Measurements from ENCODE around the gene PPA1. TPM values are rescaled to one million over a fixed set of nuclear protein-coding genes. Genes with fewer than 3 reads are reported as not detected.
A peak's percentile ranks its signal among the peaks of the same experiment; 100 is the strongest.
"Not testable (repeated sequence)": the region's sequence is repeated elsewhere in the genome, so short reads cannot be mapped to it uniquely, and the experiment has no call there.

The PPA1 gene
- total RNA-seq, 1 donor from 2014 or later: 175 TPM

DNA sequence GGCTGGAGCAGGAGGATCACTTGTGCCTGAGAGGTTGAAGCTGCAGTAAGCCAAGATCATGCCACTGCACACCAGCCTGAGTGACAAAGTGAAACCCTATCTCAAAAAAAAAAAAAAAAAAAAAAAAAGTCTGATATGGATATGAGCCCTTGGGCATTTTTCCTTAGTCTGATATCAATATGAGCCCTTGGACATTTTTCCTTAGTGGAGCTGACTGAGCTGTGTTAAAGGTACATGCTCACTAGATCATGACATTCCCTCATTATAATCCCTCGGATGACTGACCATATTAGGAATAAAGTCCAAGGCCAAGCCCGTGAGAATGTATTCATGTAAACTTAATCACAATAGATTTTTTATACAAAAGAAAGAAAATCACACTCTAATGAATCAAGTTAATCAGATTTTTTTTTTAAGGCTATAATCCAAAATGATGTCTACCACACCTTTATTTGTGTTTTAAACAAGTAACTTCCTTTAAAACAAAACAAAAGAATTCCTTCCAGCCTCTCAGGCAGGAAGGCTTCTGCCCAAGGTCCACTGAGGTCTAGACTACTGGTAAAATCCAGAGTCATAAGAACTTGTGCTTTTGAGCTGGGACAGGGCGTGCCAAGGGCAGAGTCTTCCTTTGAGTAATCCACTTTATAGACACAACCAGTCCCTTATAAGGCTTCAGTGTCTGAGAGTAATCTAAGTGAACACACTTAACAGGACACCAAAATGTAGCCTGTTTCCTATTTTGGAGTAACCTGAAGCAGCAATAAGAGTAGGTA lies 5.5 kb downstream of the PPA1 start:
- Histone ChIP-seq H3K4me3 (no peak overlapping the region), H3K27ac (no peak overlapping the region), H3K36me3 (no peaks in the 10 kb centered on the region), H3K27me3 (no peaks in the 10 kb centered on the region), H3K9me3 (no peaks in the 10 kb centered on the region), H3K4me1 (peaks cover 23% of the 10 kb centered on the region)
- ATAC-seq (peak; percentile 52), DNase-seq (no peak)
- TF ChIP-seq, protein P1, sequence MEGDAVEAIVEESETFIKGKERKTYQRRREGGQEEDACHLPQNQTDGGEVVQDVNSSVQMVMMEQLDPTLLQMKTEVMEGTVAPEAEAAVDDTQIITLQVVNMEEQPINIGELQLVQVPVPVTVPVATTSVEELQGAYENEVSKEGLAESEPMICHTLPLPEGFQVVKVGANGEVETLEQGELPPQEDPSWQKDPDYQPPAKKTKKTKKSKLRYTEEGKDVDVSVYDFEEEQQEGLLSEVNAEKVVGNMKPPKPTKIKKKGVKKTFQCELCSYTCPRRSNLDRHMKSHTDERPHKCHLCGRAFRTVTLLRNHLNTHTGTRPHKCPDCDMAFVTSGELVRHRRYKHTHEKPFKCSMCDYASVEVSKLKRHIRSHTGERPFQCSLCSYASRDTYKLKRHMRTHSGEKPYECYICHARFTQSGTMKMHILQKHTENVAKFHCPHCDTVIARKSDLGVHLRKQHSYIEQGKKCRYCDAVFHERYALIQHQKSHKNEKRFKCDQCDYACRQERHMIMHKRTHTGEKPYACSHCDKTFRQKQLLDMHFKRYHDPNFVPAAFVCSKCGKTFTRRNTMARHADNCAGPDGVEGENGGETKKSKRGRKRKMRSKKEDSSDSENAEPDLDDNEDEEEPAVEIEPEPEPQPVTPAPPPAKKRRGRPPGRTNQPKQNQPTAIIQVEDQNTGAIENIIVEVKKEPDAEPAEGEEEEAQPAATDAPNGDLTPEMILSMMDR (IDR thresholded peaks at IDR 0.05): no peak
- intact Hi-C loops (cut with DNase I): loop anchor here (5.0 kb wide), 1 partner anchor 135 kb away; no protein-coding TSS in a partner anchor

DNA sequence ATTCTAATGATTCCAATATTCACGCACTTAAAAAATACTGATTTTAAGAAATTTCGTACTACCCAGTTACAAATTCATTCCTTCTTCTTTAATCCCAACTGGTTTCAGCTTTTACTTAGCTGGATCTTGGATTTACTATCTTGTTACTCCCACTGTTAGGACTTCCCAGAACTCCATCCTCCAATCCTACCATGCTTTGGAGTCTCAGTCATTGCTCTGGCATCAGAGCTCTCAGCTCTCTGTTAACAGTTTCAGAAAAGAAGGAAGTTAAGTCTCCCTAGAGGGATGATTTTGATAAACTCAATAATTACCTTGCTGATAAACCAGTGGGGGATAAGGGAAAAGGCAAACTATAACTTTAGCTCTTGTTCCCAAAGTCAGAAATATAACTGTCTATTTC lies 9.5 kb downstream of the PPA1 start:
- Histone ChIP-seq H3K27ac (no peak overlapping the region), H3K27me3 (no peaks in the 10 kb centered on the region), H3K9me3 (no peaks in the 10 kb centered on the region), H3K4me3 (no peak overlapping the region), H3K4me1 (peaks cover 16% of the 10 kb centered on the region), H3K36me3 (peaks cover under 1% of the 10 kb centered on the region)
- no peak for ATAC-seq
- DNase-seq: no peak
- intact Hi-C loops (cut with DNase I): no loop called here
- TF ChIP-seq, protein P1 (IDR thresholded peaks at IDR 0.05): no peak

DNA sequence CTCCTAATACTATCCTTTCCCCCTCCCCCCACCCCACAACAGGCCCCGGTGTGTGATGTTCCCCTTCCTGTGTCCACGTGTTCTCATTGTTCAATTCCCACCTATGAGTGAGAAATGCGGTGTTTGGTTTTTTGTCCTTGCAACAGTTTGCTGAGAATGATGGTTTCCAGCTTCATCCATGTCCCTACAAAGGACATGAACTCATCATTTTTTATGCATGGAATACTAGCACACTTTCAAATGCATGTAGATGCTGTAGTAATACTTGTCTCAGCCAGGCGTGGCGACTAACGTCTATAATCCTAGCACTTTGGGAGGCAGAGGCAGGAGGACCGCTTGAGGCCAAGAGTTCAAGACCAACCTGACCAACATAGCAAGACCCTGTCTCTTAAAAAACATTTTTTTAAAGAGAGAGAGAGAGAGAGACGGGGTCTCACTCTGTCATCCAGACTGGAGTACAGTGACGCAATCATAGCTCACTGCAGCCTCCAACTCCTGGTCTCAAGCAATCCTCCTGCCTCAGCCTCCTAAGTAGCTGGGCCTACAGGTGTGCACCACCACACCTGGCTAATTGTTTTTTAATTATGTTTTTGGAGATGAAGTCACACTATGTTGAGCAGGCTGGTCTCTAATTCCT lies 10.3 kb downstream of the PPA1 start:
- DNase-seq; H3K4me3 ChIP-seq; H3K4me1 ChIP-seq; H3K27me3 ChIP-seq; H3K9me3 ChIP-seq; H3K27ac ChIP-seq; ATAC-seq; intact Hi-C loops (cut with DNase I); H3K36me3 ChIP-seq: not testable (repeated sequence)

DNA sequence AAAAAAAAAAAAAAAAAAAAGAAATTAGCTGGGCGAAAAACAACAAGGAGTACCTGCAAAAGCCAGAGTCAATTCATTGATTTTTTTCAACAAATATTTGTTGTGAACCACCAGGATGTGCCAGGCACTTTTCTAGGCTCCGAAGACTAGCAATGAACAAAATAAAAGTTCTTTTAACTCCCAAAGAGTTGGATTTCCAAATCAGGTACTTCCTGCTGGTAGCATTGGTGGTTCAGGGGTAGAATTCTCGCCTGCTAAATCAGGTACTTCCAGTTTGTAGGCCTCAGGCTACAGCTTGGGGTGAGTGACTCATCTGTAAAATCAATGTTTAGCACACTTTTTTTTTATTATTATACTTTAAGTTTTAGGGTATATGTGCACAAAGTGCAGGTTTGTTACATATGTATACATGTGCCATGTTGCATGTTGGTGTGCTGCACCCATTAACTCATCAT lies 10.9 kb downstream of the PPA1 start:
- no peak for DNase-seq
- H3K27ac ChIP-seq: no peak overlapping the region
- peaks cover 14% of the 10 kb centered on the region for H3K36me3 ChIP-seq

DNA sequence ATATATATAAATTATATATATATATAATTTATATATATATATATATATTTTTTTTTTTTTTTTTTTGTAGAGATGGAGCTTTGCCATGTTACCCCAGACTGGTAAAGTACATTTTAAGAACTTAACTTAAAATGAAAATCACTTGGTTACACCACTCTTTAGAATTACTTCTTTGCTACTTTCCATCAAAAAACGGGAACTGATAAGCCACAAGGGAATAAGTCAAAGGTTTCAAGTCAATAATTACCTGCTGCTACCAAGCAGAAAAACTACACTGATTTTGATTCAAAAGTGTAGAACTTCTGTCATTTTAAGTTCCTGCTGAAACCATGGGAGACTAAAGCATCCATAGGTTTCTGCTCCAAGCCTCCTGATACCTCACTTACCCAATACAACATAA lies 12.2 kb downstream of the PPA1 start:
- ATAC-seq: no peak
- no peak overlapping the region for H3K27ac ChIP-seq

More for the DNA sequence above, 10.9 kb downstream of the PPA1 start:
- Histone ChIP-seq H3K27me3 (no peaks in the 10 kb centered on the region), H3K4me3 (no peak overlapping the region), H3K4me1 (peaks cover 9% of the 10 kb centered on the region), H3K9me3 (no peaks in the 10 kb centered on the region)
- TF ChIP-seq, protein P1 (IDR thresholded peaks at IDR 0.05): no peak
- no peak for ATAC-seq
- intact Hi-C loops (cut with DNase I): no loop called here

More for the DNA sequence above, 12.2 kb downstream of the PPA1 start:
- intact Hi-C loops (cut with DNase I): no loop called here
- H3K27me3 ChIP-seq: no peaks in the 10 kb centered on the region
- peaks cover 9% of the 10 kb centered on the region for H3K4me1 ChIP-seq
- no peak overlapping the region for H3K4me3 ChIP-seq
- TF ChIP-seq, protein P1 (IDR thresholded peaks at IDR 0.05): no peak
- peaks cover 28% of the 10 kb centered on the region for H3K36me3 ChIP-seq
- DNase-seq: no peak
- H3K9me3 ChIP-seq: no peaks in the 10 kb centered on the region

Data from upper lobe of right lung (tissue), 1 donor.